AG09319 (cell line): ENCODE data around the gene LYST.

Source experiments
- DNase-seq: peaks from one replicate; pipeline ENCODE4 v3.0.0-alpha.2; 2010; ENCODE audit warnings: low read depth; ENCODE audit errors: extremely low read depth
- TF ChIP-seq, protein P1 (sequence below): IDR thresholded peaks from 2 replicates; pipeline ENCODE4 v1.5.1; 2011; ENCODE audit warnings: low read depth, mild to moderate bottlenecking, inconsistent platforms, low read length, moderate library complexity

The LYST gene

DNA sequence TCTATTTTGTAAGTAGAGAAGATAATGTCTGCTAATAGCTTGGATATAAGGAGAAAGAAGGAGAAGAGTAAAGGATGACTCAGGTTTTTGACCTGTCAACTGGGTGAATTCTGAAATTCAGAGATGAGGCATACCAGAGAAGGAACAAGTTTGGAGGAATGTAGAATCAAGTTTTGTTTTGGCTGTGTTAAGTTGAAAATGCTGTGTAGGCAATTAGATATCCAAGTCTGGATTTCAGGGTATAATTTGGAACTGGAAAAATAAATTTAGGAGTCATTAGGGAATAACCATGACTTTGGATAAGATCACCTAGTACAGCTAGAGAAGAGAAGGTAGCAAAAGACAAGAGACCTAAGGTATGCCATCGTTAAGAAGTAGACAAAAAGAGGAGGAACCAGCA is 194.7 kb downstream of the LYST start:
- TF ChIP-seq, protein P1, sequence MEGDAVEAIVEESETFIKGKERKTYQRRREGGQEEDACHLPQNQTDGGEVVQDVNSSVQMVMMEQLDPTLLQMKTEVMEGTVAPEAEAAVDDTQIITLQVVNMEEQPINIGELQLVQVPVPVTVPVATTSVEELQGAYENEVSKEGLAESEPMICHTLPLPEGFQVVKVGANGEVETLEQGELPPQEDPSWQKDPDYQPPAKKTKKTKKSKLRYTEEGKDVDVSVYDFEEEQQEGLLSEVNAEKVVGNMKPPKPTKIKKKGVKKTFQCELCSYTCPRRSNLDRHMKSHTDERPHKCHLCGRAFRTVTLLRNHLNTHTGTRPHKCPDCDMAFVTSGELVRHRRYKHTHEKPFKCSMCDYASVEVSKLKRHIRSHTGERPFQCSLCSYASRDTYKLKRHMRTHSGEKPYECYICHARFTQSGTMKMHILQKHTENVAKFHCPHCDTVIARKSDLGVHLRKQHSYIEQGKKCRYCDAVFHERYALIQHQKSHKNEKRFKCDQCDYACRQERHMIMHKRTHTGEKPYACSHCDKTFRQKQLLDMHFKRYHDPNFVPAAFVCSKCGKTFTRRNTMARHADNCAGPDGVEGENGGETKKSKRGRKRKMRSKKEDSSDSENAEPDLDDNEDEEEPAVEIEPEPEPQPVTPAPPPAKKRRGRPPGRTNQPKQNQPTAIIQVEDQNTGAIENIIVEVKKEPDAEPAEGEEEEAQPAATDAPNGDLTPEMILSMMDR: no peak
- DNase-seq: no peak

DNA sequence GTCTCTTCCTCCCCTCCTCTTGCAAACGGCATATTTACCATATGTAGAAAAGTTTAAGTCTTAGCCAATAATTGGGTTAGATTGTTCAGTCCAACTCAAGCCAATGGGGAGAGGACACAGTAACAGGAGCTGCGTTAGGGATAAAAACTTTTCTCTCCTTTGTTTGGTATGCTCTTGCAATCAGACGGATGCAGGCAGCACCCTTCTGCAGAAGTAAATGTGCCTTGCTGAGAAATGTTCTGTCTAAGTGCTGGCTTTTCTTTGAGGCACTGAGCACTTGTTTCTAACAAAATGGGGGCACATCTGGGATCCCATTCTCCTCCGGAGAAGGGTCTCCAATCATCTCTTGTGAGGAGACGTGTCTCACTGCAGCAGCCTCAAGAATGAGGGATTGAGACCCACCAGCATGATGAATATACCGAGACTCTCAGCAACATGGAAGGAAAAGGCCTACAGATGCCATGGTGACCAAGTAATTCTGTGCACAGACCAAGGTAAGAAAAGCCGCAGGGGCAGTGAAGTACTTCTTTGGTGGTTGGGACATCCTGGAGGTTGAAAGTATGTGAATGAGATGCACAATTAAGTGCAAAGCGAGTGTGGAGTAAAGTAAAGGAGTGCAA is 196.4 kb downstream of the LYST start:
- TF ChIP-seq, protein P1: no peak
- DNase-seq: no peak

DNA sequence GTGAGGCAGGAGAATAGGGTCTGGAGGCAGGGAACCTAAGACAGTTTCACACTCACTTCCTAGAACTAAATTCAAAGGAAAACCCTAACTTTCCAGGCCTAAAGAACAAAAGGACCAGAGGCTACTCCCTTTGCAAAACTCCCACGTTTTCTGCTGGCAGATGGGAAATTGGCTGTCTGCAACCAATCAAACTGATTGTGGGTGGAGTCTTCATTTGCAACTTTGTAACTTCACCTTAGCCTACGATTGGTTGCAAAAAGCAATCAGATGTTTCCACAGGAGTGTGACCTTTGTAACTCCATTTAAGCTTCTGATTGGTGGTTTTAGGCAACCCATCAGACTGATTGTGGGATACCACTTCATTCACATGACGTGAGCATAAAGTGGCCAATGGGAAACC is 197.4 kb downstream of the LYST start:
- DNase-seq: no peak
- TF ChIP-seq, protein P1: no peak

DNA sequence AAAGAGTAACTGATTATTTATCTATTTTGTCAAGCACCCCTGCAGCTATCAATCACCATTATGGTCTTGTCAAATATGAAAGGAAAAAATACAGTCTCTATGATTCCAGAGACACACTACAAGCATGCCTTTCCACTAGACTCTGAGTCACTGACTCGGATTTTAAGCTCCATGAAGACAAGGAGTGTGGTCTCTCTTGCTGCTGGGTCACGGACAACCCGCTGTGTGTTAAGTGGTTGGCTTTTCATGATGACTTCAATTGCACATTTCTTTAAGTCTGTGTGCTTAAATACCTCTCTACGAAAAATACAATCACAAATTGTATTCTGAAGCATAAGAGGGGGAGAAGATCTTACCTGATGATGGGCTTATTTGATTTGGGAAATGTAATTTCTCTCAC is 203.1 kb downstream of the LYST start:
- TF ChIP-seq, protein P1: no peak
- DNase-seq: no peak

DNA sequence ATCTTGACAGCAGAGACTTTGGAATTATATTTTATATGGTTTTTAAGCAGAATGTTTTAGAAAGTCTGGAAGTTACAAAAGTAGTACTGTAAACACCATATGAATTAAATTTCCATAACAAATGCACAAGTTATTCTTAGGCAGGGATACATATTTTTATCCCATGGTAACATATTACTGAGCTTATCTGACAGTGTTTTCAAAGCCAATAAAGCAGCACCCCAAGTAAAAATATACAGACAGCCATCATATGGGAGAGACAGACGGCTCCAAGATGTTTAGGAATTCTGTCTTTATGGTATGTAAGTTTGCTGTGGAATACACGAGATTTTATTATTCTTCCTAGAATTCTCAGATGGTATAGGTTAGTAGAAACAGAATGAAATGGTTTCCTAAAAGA is 205.1 kb downstream of the LYST start:
- no peak for DNase-seq

DNA sequence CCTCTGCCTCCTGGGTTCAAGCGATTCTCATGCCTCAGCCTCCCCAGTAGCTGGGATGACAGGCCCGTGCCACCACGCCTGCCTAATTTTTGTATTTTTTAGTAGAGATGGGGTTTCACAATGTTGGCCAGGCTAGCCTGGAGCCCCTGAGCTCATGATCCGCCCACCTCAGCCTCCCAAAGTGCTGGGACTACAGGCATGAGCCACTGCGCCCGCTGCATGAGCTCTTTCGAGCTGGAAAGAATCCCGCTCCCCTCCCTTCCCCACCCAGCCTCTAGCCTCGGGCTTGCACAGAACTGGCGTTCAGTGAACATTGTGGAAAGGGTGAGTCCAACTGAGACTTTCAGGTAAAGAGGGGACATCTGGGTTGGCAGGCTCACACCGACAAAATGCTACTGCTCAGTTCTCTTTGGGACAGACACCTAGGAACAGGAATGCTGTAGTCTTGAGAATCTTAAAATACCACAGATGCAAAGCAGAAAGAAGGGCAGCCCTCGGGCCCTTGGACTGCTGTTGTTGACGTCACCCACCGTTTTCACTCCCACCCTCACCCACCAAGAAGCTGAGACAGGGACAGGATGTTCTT is 207.4 kb downstream of the LYST start:
- DNase-seq: no peak
- TF ChIP-seq, protein P1: no peak

More for the DNA sequence above, 205.1 kb downstream of the LYST start:
- TF ChIP-seq, protein P1: no peak

DNA sequence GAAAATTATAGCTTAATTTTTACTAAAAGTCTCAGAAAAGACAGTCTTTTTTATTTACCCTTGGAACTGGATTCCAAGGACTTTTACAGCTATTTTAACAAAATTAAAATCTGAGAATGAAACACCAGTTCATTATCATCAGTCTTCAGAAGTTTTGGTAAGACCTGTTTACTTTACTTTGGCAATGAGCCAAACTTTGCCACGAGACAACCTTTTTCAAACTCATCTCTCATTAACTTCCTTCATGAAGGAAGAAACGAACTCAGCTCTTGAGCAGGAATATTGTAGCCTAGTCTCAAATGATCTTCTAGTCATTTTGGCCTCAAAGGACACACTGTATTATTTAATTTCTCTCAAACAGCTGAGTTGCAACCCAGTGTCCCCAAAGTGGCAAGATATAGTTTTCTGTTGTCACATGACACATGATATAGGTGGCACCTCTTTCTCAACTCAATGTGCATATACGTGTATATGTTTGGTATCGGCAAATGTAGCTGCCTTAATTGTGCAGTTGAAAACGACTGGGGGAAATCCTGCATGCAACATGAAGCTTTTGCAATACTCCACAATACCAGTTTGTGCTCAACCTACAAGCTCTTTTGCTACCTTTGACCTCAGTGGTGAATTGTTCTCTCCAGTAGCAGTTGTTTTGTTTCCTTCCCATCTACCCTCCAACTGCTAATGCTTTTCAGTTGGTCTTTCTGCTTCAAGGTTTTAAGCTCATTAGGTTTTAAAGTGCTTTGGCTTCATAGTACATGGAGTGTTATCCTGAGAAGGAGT is 208.8 kb downstream of the LYST start:
- no peak for DNase-seq
- TF ChIP-seq, protein P1: no peak
